H1 (cell line): ENCODE data around the gene CYP11A1. TPM values are rescaled to one million over a fixed set of nuclear protein-coding genes. Genes with fewer than 3 reads are reported as not detected.
A peak's percentile ranks its signal among the peaks of the same experiment; 100 is the strongest.

ENCODE experiments used
- CTCF ChIA-PET: fragments of 300-600 bp; sonication (Branson Sonifier 250); formaldehyde crosslinking; loops from one replicate; lab custom pipeline; 2021; ENCODE audit not compliant: partially characterized antibody; lab: Charles Lee
- POLR2A ChIA-PET: fragments of 300-600 bp; sonication (Branson Sonifier 250); formaldehyde crosslinking; loops from one replicate; lab custom pipeline; 2021; ENCODE audit warnings: inconsistent platforms; ENCODE audit not compliant: partially characterized antibody; lab: Charles Lee
- DNase-seq, 2 experiments: peaks; one replicate each; pipeline versions ENCODE4 v3.0.0 to v3.0.0-alpha.2; 2010 to 2022; ENCODE audit warnings: low spot score in 2 of 2, low read depth in 1 of 2, mixed read lengths in 1 of 2
- FAIRE-seq: peaks from 2 replicates; lab custom pipeline; 2011; peaks lifted over from hg19 to GRCh38; lab: Jason Lieb, UNC
- H2AFZ ChIP-seq: 2 replicates; pipeline ENCODE4 v1.8.1; 2012; ENCODE audit warnings: low read length, inconsistent platforms
- H2AK5ac ChIP-seq: 2 replicates; pipeline ENCODE4 v1.6.1; 2013; ENCODE audit warnings: low read depth, low read length
- H2BK120ac ChIP-seq: replicated peaks from 2 replicates; pipeline ENCODE3; 2013; ENCODE audit warnings: low read depth, low read length, inconsistent platforms
- H2BK12ac ChIP-seq: 2 replicates; pipeline ENCODE4 v1.6.1; 2013; ENCODE audit warnings: low read depth, low read length
- H2BK15ac ChIP-seq: 2 replicates; pipeline ENCODE4 v1.6.1; 2013; ENCODE audit warnings: low read length
- H2BK20ac ChIP-seq: 2 replicates; pipeline ENCODE4 v1.6.1; 2013; ENCODE audit warnings: low read length
- H2BK5ac ChIP-seq: 2 replicates; pipeline ENCODE4 v1.6.1; 2013; ENCODE audit warnings: low read depth, low read length
- H3K14ac ChIP-seq: 2 replicates; pipeline ENCODE4 v1.6.1; 2013; ENCODE audit warnings: inconsistent platforms; ENCODE audit not compliant: insufficient read length
- H3K18ac ChIP-seq: 2 replicates; pipeline ENCODE4 v1.6.1; 2013; ENCODE audit warnings: low read length; ENCODE audit errors: extremely low read depth
- H3K23ac ChIP-seq: 2 replicates; pipeline ENCODE4 v1.6.1; 2013; ENCODE audit warnings: inconsistent platforms; ENCODE audit not compliant: insufficient read length
- H3K23me2 ChIP-seq: 2 replicates; pipeline ENCODE4 v1.6.1; 2013; ENCODE audit warnings: low read depth, low read length
- H3K27ac ChIP-seq: 2 replicates; pipeline ENCODE4 v1.6.1; 2011; ENCODE audit warnings: low read depth, low read length, inconsistent platforms
- H3K27me3 ChIP-seq, 4 experiments: replicated peaks in 1 of 4; 1 replicate in 1 of 4; 2 replicates in 3 of 4; pipeline versions ENCODE4 v1.6.1 to v1.8.1; 2011 to 2013; ENCODE audit warnings: low read length in 3 of 4, mild to moderate bottlenecking in 3 of 4, inconsistent platforms in 2 of 4, mixed read lengths in 2 of 4, moderate library complexity in 1 of 4; ENCODE audit not compliant: control insufficient read depth in 3 of 4, insufficient read depth in 3 of 4; ENCODE audit errors: extremely low read depth in 1 of 4
- H3K36me3 ChIP-seq, 4 experiments: 2 replicates each; pipeline versions ENCODE4 v1.6.1 to v1.8.1; 2011 to 2013; ENCODE audit warnings: mild to moderate bottlenecking in 4 of 4, low read length in 3 of 4, moderate library complexity in 2 of 4, control low read depth in 1 of 4, inconsistent platforms in 1 of 4; ENCODE audit not compliant: insufficient read depth in 4 of 4, control insufficient read depth in 2 of 4
- H3K4ac ChIP-seq: replicated peaks from 2 replicates; pipeline ENCODE3; 2013; ENCODE audit warnings: low read length, low read depth, mixed read lengths, inconsistent platforms; ENCODE audit not compliant: insufficient read length
- H3K4me1 ChIP-seq, 4 experiments: replicated peaks in 1 of 4; 1 replicate in 1 of 4; 2 replicates in 3 of 4; pipeline versions ENCODE4 v1.6.1 to v1.8.1; 2011 to 2013; ENCODE audit warnings: low read length in 3 of 4, inconsistent platforms in 2 of 4, mixed read lengths in 1 of 4; ENCODE audit not compliant: insufficient read depth in 4 of 4, control insufficient read depth in 3 of 4
- H3K4me2 ChIP-seq, 2 experiments: 2 replicates each; pipeline versions ENCODE4 v1.6.1 to v1.8.1; 2011 to 2013; ENCODE audit warnings: low read depth in 2 of 2, low read length in 2 of 2, control low read depth in 1 of 2, inconsistent platforms in 1 of 2, mild to moderate bottlenecking in 1 of 2; ENCODE audit not compliant: insufficient read depth in 1 of 2
- H3K4me3 ChIP-seq, 4 experiments: fragments of 200-600, 300-600 bp in 1 of 4; sonication (generic), shearing (Covaris generic), sonication (Bioruptor Twin) in 1 of 4; 2 replicates each; pipeline versions ENCODE4 v1.5.1 to v1.8.1; 2011 to 2016; ENCODE audit warnings: low read length in 4 of 4, low read depth in 3 of 4, control low read depth in 2 of 4, inconsistent platforms in 2 of 4, mild to moderate bottlenecking in 2 of 4, mixed read lengths in 1 of 4, moderate library complexity in 1 of 4; ENCODE audit not compliant: insufficient read depth in 2 of 4; ENCODE audit errors: extremely low read depth in 1 of 4
- H3K56ac ChIP-seq: replicated peaks from 2 replicates; pipeline ENCODE3; 2013; ENCODE audit warnings: low read depth, mild to moderate bottlenecking, mixed read lengths, low read length, inconsistent platforms; ENCODE audit not compliant: insufficient read length
- H3K79me1 ChIP-seq: 2 replicates; pipeline ENCODE4 v1.6.1; 2013; ENCODE audit warnings: low read depth, low read length, control low read depth
- H3K79me2 ChIP-seq, 2 experiments: 2 replicates each; pipeline versions ENCODE4 v1.6.1 to v1.8.1; 2012 to 2013; ENCODE audit warnings: low read length in 2 of 2, mild to moderate bottlenecking in 2 of 2, inconsistent platforms in 1 of 2; ENCODE audit not compliant: insufficient read depth in 2 of 2, control insufficient read depth in 1 of 2
- H3K9ac ChIP-seq, 4 experiments: replicated peaks in 1 of 4; 1 replicate in 1 of 4; 2 replicates in 3 of 4; pipeline versions ENCODE4 v1.6.1 to v1.8.1; 2011 to 2013; ENCODE audit warnings: low read depth in 3 of 4, low read length in 3 of 4, control low read depth in 2 of 4, mild to moderate bottlenecking in 2 of 4, moderate library complexity in 2 of 4, inconsistent platforms in 1 of 4; ENCODE audit errors: extremely low read depth in 1 of 4
- H3K9me3 ChIP-seq, 2 experiments: 2 replicates each; pipeline versions ENCODE4 v1.6.1 to v1.8.1; 2012 to 2013; ENCODE audit warnings: mild to moderate bottlenecking in 2 of 2, moderate library complexity in 2 of 2, control low read depth in 1 of 2, inconsistent platforms in 1 of 2, low read depth in 1 of 2, low read length in 1 of 2, mixed read lengths in 1 of 2; ENCODE audit not compliant: insufficient read depth in 2 of 2
- H4K20me1 ChIP-seq, 2 experiments: replicated peaks in 1 of 2; 2 replicates each; pipeline versions ENCODE3 to v1.8.1; 2011 to 2013; ENCODE audit warnings: inconsistent platforms in 2 of 2, low read length in 2 of 2, mild to moderate bottlenecking in 1 of 2; ENCODE audit not compliant: insufficient read depth in 2 of 2, control insufficient read depth in 1 of 2
- H4K5ac ChIP-seq: 2 replicates; pipeline ENCODE4 v1.6.1; 2013; ENCODE audit warnings: low read length, low read depth, mixed read lengths, inconsistent platforms; ENCODE audit not compliant: insufficient read length
- H4K8ac ChIP-seq: 2 replicates; pipeline ENCODE4 v1.8.0; 2013; ENCODE audit warnings: mild to moderate bottlenecking, moderate library complexity, low read length, inconsistent platforms; ENCODE audit not compliant: insufficient read depth; ENCODE audit errors: extremely low read depth
- H4K91ac ChIP-seq: replicated peaks from 2 replicates; pipeline ENCODE3; 2013; ENCODE audit warnings: low read length, mixed read lengths, inconsistent platforms; ENCODE audit not compliant: insufficient read length
- ASH2L ChIP-seq: fragments of 200-600, 300-600 bp; sonication (generic); IDR thresholded peaks from one replicate; pipeline ENCODE4 v1.7.1; 2017; ENCODE audit warnings: low read length
- E2F6 ChIP-seq: IDR thresholded peaks from 2 replicates; pipeline ENCODE4 v1.6.1; 2012; ENCODE audit warnings: inconsistent platforms
- RNF2 ChIP-seq: fragments of 200-900, 300-1000 bp; sonication (generic); IDR thresholded peaks from 2 replicates; pipeline ENCODE4 v1.7.1; 2016; ENCODE audit warnings: borderline replicate concordance, low read depth, mild to moderate bottlenecking, antibody characterized with exemption, low read length; ENCODE audit not compliant: poor library complexity, severe bottlenecking; ENCODE audit errors: missing control alignments
- SIN3A ChIP-seq, 2 experiments: IDR thresholded peaks in 1 of 2; conservative IDR thresholded peaks in 1 of 2; 2 replicates each; pipeline ENCODE4 v1.6.1; 2011 to 2012; ENCODE audit warnings: low read length in 2 of 2, improper control_type of control experiment in 1 of 2, low read depth in 1 of 2, mild to moderate bottlenecking in 1 of 2
- WGBS, 2 experiments: shearing (Covaris generic) in 1 of 2; methylation state at CpG; one replicate each; pipeline versions ENCODE4 v1.1.6 to v1.1.7; 2013 to 2015; ENCODE audit warnings: low lambda C conversion rate in 2 of 2, mixed read lengths in 2 of 2, inconsistent platforms in 1 of 2, low coverage in 1 of 2, missing lambda C conversion rate in 1 of 2; ENCODE audit not compliant: insufficient replicate concordance in 2 of 2, insufficient coverage in 1 of 2, insufficient read length in 1 of 2; ENCODE audit errors: extremely low coverage in 1 of 2, missing lambda C conversion rate in 1 of 2; 5-methylcytosine and 5-hydroxymethylcytosine counted together
- polyA plus RNA-seq, 7 experiments: library from polyadenylated mRNA; depleted of rRNA in 3 of 7; stranded (reverse) in 5 of 7; unstranded in 2 of 7; fragments of >200 nt in 5 of 7; fragments of 200-250 nt in 2 of 7; gene quantifications; 1 replicate in 5 of 7; 2 replicates in 1 of 7; 4 replicates in 1 of 7; pipeline versions ENCODE4 v1.2.1 to v1.2.3, GENCODE V29; 2011 to 2013; ENCODE audit warnings: missing spikeins in 2 of 7, mixed read lengths in 2 of 7
- total RNA-seq: library from RNA; stranded (reverse); fragmentation: NEBNext Ultra II Directional; extraction: Animal tissue kit (Norgen Biotek cat#: 25700); gene quantifications from 2 replicates; pipeline ENCODE4 v1.2.1, GENCODE V29; 2021

CYP11A1 gene
- total and polyA plus RNA-seq, 2 of the 8 experiments (the other 6 are each of a cell fraction or from before 2014, with no cell fraction given): 1.9 to 7.2 TPM

GRCh38 chr15:74301583-74302361 lies 65.7 kb downstream of the CYP11A1 start:
- Histone ChIP-seq H2BK120ac (peak overlapping the region; percentile 24), H3K79me1 (no peaks in the 10 kb centered on the region), H3K4me3 (peak overlapping the region in 1 of 4 experiments; percentile 8; a peak in 1 of 8 replicates), H4K8ac (no peak overlapping the region), H3K56ac (no peak overlapping the region), H4K20me1 (no peaks in the 10 kb centered on the region), H4K5ac (no peak overlapping the region), H3K4me2 (peak overlapping the region; percentile 31 to 33; a peak in 2 of 4 replicates), H2AK5ac (peak overlapping the region; percentile 71; the same call in 1 of the 2 replicates), H3K4me1 (peaks cover 11 to 43% (median 23%) of the 10 kb centered on the region in 4 experiments), H2BK5ac (peak overlapping the region; percentile 84; the same call in 1 of the 2 replicates), H2BK15ac (peak overlapping the region; percentile 100; the same call in 1 of the 2 replicates), H3K27me3 (peaks cover 2 to 32% (median 25%) of the 10 kb centered on the region in 4 experiments; a peak in 6 of 7 replicates), H3K14ac (no peak overlapping the region), H3K23ac (no peak overlapping the region), H3K18ac (peak overlapping the region; percentile 26), H2BK12ac (peak overlapping the region; percentile 96; the same call in 1 of the 2 replicates), H2BK20ac (0 out of 2 replicates have a peak overlapping the region, but pooled peaks have one; percentile 5), H3K27ac (no peak overlapping the region), H4K91ac (no peak overlapping the region), H3K9ac (no peak overlapping the region), H3K79me2 (no peaks in the 10 kb centered on the region), H3K4ac (no peak overlapping the region), H3K23me2 (no peaks in the 10 kb centered on the region; the same call in 1 of the 2 replicates), H2AFZ (no peak overlapping the region), H3K9me3 (no peaks in the 10 kb centered on the region), H3K36me3 (no peaks in the 10 kb centered on the region)
- POLR2A ChIA-PET: no interaction called here
- no peak for FAIRE-seq
- 64% methylated on average over 4 of the region's 7 CpGs; no CpG with 5 or more reads in 1 of the 2 experiments for WGBS, 2 experiments
- DNase-seq: no peak
- TF ChIP-seq SIN3A (conservative IDR thresholded peaks at IDR 0.05 in 1 of 2, IDR thresholded peaks at IDR 0.05 in 1 of 2; ENCODE audit: low read depth in 1 of 2, low read length in 2 of 2) (0 out of 4 replicates have a peak, but pooled peaks of 1 of the 2 experiments have one; percentile 6), RNF2 (no peak), E2F6 (no peak), ASH2L (no peak)
- CTCF ChIA-PET: interaction anchor here (0.7 to 8.1 kb wide), 13 partner anchors 10 to 329 kb away, joined by 3 to 117 read pairs (median 4); partner anchors contain the start of gene STRA6
